GM19372 (cell line): Measurements from ENCODE around the gene CNKSR3.
"Not testable (repeated sequence)": the region's sequence is repeated elsewhere in the genome, so short reads cannot be mapped to it uniquely, and the experiment has no call there.

Source experiments
- ATAC-seq: cut with Tn5 transposase; IDR thresholded peaks from one replicate; pipeline ENCODE4 v1.9.1; 2021; ENCODE audit warnings: mild to moderate bottlenecking, low read depth, moderate library complexity; ENCODE audit not compliant: unreplicated experiment

CNKSR3 gene

GRCh38 chr6:154510144-154510905, at the start of gene CNKSR3:
CNKSR3 (minus strand) TSS chr6:154510685; CDS start chr6:154510114, 571 bp downstream.
- ATAC-seq = peak; percentile 69

GRCh38 chr6:154558984-154559383, 48.5 kb upstream of the CNKSR3 start:
- ATAC-seq = no peak

GRCh38 chr6:154558513-154558912, 48.0 kb upstream of the CNKSR3 start:
- ATAC-seq = no peak

DNA sequence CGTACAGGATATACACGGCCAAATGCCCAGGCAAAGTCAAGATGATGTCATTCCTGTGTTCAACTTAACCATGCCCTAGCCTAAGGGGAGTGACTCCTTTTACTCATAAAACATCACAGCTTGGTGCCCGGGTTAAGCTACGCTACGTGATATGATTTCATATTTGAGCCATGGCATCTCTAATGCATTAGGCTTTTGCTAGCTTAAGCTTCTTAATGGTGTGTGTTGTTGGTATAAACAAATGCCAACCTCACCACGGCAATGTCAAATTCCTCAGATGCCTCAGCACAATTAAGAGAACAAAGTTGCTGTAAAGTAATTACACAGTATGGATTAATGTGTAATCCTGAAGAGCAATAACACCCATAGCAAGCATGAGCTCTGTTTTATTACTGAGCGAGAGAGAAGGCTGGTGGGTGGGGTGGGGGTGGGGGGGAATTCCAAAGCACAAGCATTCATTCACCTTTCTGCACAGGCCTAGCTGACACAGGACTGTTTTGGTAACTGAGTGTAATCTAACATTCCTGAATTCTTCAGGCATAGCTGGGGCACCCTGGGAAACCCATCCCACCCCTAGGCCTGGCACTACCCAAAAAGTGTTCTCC, 44.7 kb upstream of the CNKSR3 start:
- ATAC-seq = no peak

DNA sequence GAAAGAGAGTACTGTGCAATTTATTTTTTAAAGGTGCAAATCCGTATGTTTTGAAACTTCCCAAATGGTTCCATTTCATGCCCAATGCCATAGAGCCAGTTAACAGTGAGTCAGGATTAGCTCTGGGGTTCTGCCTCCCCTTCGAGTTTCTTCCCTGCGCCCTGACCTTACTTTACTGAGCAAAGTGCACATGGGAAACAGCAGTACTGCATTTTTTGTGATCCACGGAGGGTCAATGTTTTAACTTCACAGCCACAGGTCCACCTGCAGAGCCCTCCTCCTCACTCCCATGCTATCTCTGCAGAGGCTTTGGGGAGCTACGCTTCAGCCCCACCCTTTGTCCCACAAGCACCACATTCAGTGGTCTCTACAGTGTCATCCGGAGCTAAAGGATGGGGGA, 44.0 kb upstream of the CNKSR3 start:
- ATAC-seq = no peak

DNA sequence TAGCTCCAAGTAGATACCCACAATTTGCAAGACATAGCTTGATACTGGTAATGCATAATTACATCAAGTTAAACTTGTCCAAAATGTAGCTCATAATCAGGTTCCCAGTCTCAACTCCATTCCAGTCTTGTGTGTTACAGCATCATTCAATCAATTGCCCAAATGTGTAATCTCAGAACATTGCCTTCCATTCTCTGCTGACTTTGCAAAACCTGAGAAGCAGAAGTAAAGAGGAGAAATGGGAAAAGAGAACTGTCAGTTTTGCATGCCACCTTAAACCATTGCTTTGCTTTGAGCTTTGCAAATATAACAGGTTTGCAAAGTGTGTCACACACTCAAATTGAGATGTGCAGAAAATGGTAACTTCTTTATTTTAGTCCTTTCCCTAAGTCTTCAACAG, 40.3 kb upstream of the CNKSR3 start:
- ATAC-seq = no peak

GRCh38 chr6:154549179-154549578, 38.7 kb upstream of the CNKSR3 start:
- no peak for ATAC-seq

- ATAC-seq = no peak
These were observed 37.8 kb upstream of the CNKSR3 start for GRCh38 chr6:154548130-154548830.

GRCh38 chr6:154543628-154544027, 33.1 kb upstream of the CNKSR3 start:
- ATAC-seq = no peak

- ATAC-seq = no peak
These were observed 32.3 kb upstream of the CNKSR3 start for GRCh38 chr6:154542747-154543146.

- ATAC-seq = not testable (repeated sequence)
These were observed 31.4 kb upstream of the CNKSR3 start for GRCh38 chr6:154541837-154542236.

DNA sequence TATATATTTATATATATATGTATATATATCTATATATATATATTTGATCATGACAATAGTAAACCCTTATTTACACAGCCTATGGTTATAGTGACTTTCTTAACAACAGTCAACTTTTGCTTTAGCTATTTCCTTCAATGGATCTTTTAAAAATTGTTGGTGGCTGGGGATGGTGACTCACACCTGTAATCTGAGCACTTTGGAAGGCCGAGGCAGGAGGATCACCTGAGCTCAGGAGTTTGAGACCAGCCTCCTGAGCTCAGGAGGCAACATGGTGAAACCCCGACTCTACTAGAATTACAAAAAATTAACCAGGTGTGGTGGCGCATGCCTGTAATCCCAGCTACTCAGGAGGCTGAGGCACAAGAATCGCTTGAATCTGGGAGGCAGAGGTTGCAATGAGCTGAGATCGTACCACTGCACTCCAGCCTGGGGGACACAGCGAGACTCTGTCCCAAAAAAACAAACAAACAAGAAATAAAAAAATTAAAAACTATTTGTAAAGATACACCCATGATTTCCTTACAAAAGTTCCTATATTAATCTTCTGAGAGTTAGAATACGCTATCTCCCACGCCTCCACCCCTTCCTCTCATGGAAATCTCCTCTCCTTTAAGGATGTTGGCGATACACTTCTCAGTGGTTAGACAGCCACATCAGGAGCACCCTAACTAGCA, 29.2 kb upstream of the CNKSR3 start:
- no peak for ATAC-seq

DNA sequence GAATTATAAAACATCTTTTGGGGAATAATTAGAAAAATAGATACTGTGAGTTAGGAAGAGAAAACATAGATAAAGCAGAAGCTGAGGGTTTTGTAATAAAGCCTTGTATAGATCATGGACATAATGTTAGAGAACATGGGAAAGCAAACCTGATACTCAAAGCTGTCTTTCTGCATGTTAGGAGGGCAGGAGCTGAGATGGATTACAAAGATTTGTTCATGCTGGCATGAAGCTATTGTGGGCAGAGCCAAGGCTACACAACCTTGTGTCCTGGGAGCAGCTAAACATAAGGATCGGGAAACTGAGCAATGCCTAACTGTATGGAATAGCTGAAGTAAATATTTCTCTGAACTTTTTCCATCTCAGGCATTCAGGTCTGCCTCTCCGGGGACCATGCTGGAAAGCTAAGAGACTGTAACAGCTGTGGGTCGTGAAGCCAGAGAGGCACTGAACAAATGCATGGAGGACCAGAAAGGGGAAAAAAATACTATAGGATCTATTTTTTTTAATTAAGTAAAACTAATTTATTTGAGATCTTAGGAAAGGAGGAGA, 28.2 kb upstream of the CNKSR3 start:
- no peak for ATAC-seq

- ATAC-seq = no peak
These were observed 27.2 kb upstream of the CNKSR3 start for GRCh38 chr6:154537511-154538325.

DNA sequence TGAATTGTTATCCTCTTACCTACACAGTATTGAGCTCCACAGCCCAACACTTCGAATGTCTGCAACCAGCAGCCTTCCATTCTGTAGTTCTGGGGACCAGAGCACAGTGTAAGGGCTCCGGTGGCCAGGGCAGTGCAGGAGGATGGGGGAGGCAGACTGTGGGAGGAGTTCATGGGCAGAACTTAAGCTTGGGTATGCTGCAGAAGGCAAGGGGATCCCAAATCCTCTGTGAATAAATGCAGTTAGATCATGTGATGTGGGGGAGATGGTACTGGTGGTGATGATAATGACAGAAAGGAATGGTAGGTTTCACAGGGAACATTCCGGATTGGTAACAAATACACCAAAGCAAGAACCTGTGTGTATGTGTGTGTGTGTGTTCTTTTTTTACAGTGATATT, 26.5 kb upstream of the CNKSR3 start:
- ATAC-seq = no peak

- ATAC-seq = no peak
These were observed 25.8 kb upstream of the CNKSR3 start for GRCh38 chr6:154536255-154536654.

DNA sequence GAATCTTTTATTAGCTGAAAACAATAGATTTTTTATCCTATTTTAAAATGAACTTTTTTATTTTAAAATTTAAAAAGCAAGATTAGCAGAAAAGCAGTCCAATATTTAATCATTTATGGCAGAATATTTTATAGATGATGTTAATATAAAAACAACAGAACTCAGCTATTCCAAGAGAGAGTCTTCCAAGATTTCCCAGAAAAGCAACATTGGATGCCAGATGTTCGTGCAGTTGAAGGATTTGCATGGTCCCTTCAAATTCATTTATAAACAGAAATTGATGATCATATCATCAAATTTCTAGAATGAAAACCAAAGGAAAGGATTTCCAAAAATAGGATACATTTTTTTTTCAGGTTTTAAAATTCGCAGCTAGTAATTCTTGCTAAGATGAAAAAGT, 25.4 kb upstream of the CNKSR3 start:
- ATAC-seq = no peak

DNA sequence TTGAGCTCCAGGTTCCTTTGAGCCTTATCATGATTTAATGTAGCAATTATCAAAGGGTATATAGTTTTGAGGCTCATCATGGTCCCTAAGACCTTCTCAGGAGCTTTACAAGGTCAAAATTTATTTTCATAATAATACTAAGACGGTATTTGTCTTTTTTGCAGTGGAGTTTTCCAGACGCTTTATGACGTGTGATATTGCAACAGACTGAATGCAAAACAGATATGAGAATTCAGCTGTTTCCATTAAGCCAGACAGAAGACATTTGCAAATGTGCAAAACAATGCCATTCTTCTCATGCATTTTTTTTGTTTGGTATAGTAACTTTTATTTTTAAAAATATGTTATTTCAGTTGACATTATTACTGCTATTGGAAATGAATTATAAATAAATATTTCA, 24.7 kb upstream of the CNKSR3 start:
- no peak for ATAC-seq

GRCh38 chr6:154534531-154534930, 24.0 kb upstream of the CNKSR3 start:
- no peak for ATAC-seq

DNA sequence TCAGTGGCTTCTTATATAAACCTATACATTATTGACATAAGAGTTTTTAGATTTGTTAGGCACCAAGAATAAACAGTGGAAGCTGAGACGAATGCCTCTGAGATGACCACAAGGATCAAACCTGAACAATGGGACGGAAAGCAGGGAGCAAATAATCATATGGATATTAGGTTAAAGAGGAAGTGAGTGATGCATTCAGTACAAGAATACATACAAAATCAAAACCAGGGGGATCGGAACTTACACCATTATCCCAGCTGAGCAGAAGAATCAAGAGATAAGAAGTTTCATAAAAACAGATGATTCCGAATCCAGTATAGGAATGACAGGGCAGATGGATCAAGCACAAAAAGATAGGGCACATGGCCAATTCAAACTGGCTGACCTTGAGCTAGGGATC, 21.9 kb upstream of the CNKSR3 start:
- ATAC-seq = no peak
